ENCODE data around the gene CDH22.

CDH22 gene

DNA sequence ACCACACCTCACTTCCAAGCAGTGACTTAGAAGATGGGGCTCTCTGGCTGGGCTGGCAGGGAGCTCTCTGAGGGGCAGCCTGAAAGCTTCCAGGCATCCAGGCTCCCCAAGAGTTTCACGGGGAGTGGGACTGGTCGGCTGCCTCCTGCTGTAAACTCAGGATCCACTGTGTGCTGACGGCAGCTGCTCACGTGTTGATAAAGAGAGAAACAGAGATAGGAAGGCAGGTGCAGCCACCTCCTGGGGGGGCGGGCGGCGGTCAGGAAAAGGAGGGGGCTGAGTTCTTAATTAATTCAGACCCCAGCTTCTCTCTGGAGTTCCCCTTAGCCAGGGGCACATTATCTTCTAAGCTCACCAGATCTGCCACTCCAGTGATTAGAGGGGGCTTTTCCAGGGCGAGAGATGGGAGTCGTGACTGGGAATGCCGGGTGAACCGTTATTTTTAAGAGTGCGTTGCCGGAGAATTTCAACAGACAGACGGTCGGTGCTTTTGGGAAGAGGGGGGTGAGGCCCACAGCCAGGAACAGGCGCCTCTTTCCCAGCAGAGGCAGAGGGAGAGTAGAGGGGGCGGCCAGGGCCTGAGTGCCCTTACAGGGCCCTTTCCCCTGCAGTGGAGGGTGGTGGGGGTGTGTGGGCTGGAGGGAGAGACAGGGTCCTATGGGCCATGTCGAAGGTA lies 119.3 kb downstream of the CDH22 start:
- DNase-seq, result no peak

DNA sequence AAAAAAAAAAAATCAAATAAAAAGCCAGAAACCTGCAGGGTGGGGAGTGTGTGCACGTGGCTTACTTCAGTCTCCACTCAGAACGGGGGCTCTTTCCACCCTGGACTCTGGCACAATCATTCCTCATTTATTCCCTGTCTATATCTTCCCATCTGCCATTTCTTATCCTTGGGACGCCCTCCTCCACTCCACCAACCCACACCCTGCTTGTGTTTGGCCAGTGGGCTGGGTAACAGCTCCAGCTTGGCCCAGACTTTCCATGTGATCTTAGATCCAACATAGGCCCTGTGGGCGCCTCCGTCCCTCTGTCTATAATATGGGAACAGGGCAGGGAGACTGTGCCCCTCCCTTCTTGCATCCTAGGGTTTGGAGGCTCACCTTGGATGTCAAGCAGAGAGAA lies 122.1 kb downstream of the CDH22 start:
- DNase-seq, result no peak

DNA sequence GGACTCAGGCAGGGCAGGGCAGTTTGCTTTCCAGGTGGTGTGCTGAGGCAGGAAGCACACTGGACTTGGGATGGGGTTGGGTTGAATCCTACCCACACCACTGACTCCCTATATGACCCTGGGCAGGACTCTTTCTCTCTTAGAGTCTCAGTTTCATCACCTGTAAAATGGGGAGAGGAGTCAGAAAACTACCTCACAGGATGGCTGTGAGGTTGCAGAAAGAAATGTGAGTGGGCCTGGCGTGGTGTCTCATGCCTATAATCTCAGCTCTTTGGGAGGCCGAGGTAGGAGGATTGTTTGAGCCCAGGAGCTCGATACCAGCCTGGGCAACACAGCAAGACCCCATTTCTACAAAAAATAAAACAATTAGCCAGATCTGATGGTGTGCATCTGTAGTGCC lies 122.9 kb downstream of the CDH22 start:
- DNase-seq, result no peak

DNA sequence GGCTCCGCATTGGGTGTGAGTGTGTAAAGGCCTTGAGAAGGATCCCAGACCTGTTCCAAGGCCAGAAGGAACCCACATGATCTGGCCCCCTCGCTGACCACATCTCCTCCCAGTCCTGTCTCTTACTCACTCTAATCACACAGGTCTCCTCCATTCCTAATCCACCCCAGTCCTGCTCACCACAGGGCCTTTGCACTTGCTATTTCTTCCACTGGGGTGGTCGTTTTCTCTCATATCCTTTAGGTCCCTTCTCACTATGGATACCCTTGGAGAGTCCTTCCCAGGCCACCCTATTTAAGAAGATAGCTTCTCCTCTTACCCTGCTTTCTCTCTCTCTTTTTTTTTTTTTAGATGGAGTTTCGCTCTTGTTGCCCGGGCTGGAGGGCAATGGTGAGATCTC lies 124.5 kb downstream of the CDH22 start:
- no peak for DNase-seq

DNA sequence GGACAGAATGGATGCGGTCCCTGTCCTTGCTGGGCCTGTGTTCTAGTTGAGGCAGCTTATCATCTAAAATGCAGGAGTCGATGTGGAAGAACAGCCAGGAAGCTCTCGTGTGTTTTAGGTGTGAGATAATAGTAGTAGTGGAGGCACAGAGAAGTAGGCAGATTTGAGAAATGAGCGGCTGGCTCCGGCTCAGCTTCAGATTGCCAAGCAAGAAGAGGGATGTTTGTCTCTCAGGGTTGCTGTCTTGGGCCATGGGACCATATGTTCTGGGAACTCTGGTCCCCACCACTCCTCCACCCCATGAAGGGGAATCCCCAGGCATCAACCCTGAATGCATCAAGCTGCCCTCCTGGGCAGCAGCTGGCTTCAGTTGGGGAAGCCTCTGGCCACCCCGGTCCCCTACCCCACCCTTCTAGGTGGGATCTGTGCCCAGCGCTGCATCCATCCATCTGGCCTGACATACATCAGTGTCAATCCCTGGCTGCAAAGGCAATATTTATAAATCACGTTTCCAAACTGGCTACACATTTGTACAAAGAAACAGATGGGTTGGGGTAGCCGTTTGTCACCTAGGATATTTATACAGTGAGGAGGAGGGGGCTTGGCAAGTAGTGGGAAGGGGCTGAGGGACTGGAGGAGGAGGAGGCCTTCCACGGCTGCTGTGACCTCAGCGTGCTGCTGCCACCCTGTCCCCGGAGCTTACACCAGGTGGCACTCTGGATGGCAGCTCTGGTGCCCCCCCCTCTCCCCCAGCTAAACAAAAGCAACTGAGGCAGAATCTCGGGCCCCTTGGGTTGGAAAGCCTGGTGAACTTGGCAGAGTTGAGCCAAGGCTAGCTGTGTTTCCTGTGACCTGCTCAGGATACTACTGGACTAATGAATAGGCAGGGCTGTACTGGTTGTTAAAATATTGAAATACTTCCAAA lies 125.8 kb downstream of the CDH22 start:
- no peak for DNase-seq

DNA sequence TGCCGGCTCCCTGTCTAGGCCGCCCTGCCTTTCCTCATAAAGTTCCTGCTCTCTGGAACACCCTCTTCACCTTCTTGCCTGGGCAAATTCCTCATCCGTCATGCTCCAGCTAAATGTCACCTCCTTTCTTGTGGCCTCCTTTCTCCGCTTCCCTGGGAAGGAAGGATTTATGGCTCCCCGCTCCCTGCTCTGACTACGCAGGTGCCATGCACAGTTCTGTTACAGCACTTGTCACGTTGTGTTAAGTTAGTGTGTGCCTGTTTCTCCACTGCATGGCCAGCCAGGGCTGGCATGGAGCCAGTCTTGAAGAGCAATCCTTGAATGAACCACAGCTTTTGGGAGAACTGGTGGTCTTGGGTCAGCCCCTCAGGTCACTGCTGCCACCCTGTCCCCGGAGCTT lies 128.4 kb downstream of the CDH22 start:
- DNase-seq, result no peak

DNA sequence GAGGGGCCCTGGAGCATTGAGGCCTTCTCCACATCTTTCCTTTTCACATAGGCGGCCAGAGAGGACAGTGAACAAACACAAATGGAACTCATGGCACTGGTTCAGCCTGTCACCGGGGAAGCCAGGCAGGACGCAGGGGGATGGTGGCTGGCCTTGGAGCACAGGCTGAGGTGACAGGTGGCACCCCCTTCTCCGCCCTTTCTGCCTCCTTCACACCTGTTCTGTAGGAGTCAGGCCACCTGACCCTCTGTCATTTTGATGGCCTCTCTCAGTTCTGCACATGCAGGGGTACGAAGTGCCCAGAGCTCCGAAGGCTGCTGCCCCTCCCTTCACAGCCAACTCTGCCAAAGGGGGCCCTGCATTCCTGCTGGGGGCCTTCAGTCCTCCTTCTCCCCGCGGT lies 129.4 kb downstream of the CDH22 start:
- DNase-seq, result no peak

DNA sequence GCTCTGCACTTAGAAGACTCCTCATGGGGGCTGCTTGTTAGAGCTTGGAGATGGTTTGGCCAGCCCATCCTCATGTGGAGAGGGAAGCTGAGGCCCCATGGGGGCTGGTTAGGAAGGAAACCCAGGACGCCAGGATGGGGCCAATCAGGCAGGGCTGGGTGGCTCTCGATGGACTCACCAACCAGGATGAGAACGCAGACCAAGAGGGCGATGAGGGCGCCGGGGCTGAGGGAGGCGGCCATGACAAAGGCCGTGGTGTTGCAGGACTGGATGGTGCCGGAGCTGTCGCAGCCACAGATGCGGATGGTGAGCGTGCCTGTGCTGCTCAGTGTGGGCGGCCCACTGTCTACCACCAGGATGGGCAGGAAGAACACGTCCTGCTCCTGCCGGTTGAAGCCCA lies 130.5 kb downstream of the CDH22 start:
- DNase-seq, result no peak

DNA sequence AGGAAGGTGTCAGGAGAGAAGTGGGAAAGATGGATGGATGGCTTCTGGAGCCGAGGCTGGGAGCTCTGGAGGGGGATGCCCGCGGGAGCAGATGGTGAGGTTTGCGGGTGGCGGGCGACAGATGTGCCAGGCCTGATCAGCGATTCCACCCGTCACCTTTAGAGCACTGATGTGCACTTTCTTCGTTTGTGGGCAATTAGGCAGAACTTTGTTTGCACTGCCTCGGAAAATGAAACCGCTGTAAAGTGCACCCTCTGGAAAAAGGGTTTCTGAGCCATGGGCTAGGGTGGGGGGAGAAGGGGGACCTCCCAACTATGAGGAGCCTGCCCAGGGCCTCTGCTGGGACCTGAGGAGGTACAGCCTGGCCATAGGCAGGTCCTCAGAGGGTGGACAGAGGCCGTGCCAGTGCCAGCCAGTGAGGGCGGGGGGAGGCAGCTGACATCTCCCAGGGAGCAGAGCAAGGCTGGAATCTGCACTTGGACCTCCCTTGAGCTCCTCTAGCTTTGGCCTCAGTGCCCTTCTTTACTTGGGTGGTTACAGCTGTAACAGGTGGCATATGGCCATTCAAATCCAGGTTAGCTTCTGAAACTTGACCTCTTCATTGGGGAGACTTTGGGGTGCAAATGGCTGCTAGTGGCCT lies 131.4 kb downstream of the CDH22 start:
- no peak for DNase-seq

DNA sequence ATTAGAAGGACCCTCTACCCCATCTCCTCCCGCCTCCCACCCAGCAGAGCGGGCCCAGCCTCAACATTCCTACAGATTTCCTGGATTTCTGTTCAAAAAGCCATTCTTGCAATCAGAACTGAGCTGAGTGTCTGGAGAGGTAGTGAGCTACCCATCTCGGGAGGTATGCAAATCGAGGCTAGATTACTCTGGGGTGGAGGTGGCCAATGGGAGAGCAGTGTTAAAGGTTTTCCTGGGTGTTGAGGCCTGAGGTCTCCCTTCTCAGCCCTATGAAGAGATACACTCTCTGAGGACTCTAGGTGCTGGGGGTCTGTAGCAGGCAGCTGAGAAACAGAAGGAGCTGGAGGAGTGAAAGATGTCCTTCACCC lies 133.2 kb downstream of the CDH22 start:
- DNase-seq, result no peak

DNA sequence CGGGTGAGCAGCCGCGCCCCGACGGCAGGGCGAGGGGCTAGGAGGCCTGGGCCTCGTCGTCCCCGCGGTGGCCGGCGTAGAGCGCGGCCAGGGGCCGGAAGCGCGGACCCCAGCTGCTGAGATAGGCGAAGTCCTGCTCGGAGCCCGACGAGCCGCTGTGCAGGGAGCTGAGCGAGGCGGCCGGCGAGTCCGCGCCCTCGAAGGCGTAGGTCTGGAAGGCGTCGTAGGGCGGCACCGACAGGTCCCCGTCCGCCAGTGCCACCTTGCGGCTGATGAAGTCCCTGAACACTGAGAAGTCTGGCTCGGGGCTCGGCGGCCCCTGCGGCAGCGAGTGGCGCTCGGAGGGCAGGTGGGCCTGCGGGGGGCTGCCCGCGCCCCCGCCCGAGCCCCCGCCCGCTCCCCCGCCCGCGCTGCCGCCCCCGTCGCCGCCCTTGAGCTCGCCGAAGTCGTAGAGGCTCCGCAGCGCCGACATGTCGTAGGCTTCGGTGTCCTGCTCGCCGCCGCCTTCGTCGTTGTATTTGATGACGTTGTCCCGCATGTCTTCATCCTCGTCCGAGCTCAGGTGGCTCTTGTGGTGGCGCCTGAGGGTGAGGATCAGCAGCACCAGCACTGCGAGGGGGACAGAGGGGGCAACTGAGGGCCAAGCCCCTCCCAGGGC lies 133.7 kb downstream of the CDH22 start:
- peak; percentile 47 to 65 (median 59) for DNase-seq

DNA sequence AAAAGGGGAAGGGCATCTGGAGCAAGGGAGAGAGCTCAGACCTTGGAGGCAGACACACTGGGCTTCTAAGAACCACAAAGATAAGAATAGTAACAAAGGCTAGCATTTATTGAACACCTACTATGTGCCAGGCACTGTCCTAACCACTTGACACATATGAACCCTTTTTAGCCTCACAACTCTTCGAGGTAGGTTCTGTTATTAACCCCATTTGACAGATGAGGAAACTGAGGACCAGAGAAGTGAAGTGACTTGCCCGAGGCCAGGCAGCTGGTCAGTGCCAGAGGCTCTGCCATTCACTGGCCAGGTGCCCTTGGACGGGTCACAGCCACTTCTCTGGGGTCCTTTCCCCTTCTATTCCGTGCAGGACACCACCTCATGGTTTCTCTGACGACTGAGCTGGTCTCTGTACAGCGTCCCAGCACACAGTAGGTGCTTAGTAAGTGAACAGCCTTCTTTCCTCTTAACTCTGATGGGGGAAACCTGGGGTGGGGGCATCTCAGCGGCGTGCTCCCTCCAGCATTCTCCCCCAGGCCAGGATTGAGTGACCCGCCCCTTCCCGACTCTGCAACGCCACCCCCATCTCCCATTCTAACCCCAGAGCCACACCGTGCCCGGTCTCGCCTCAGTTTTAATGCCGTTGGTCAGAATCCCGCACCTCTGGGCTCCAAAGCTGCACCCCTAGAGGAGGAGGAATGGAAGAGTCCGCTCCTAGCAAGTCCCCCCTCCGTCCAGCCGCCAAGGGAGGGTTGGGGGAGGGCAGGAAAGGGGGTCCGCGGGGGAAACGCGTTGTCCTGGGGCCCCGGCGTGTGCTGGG lies 134.4 kb downstream of the CDH22 start:
- DNase-seq, result no peak

DNA sequence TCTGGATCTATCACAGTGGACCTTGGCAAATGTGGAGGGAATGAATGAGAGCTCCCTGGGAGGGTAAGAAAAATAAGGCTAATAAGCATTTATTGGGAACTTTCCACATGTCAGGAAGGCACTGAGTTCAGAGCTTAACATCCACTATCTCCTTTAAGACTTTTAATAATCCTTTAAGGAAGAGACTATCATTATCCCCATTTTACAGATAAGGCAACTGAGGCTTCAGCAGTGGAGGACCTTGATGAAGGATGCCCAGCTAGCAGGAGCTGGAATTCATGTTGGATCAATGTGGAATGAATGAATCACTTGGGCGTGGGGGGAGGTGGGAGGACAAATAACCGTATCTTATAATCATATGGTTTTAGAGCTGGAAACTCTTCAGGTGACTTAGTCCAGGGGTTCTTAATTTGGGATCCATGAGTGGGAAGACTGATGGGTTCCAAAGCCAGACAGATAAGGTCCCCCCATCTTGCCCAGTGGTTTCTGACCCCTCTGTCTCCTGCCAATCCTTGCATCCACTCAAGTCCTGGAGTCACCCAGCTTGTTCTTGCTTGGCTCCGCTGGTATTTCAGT lies 135.2 kb downstream of the CDH22 start:
- no peak for DNase-seq

DNA sequence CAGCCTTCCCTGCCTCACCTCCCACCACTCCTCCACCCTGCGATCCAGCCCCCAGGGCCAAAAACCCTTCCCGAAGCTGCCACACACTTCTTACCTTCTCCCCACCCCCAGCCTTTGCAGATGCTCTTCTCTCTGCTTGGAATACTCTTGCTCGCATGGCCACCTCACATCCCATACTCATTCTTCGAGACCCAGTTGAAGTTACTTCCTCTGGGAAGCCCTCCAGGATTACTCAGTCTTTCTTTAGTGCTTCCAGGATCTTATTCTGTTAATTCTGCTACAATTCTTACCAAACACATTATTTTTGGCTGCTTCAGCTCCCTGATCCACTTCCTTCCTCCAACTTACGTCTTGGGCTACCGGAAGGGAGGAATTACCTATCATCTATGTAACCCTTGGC lies 135.8 kb downstream of the CDH22 start:
- DNase-seq, result no peak

DNA sequence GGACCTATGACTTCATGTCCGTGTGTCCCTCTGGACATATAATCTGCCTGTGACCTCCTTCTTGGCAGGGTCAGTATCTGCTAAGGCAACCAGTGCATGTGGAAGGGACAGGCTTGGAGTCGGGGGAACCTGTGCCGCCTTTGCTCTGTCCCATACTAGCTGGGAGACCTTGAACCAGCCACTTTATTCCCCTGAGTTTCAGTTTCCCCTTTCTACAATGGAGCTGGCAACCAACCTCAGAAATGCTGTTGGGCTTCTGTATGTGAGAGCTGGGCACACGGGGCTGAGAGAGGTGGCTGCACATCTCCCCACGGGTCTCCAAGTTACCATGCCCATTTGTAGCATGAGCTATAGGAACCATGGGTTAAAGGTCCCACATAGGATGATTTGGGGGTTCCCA lies 136.4 kb downstream of the CDH22 start:
- DNase-seq, result no peak

DNA sequence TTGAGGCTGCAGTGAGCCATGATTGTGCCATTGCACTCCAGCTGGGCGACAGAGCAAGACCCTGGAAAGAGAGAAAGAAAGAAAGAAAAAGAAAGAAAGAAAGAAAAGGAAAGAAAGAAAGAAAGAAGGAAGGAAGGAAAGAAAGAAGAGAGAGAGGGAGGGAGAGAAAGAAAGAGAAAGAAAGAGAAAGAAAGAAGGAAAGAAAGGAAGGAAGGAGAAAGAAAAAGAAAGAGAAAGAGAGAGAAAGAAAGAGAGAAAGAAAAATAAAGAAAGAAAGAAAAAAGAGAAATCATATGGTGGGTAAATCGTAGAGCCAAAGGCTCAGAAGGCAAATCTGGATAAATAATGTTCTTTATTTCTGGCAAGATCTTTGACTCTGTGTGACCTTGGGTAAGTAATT lies 136.8 kb downstream of the CDH22 start:
- no peak for DNase-seq

DNA sequence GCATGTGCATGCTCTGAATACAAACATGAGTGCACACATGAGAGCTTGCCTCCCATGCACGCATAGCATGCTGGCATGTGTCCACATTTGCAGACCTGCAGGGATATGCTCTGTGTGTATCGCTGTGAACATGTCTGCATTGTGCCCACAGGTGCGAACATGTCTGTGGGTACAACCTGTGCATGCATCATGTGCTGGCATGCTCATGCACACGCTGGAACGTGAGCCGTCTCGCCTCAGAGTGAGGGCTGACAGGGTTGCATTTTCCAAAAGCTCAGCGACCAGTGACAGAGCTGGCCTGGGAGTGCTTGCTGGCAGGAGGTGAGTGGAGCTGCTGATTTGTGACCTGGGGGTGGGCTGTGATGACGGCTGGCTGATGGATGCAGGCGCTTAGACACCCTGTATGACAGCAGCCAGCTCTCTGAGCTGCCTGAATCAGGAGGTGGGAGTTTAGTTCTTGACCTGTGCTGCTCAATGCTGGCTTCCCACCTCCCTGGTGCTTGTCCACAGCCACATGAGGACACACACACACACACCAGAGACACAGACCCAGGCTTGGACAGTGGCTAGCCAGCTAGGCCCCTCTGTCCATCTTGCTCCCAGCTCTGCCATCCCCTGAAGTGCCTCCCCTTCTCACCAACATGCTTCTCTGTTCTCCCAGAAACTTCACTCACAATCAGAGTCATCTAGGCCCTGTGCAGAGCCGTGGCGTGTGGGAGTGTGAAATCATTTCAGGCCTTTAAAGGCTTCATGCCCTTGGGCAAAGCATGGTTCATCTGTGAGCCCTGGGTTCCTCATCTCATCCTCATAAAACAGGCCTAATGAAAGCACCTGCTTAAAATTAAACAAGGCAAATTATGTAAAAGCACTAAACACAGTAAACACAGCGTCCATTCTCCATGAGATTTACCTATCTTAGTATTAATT lies 138.8 kb downstream of the CDH22 start:
- DNase-seq, result no peak

DNA sequence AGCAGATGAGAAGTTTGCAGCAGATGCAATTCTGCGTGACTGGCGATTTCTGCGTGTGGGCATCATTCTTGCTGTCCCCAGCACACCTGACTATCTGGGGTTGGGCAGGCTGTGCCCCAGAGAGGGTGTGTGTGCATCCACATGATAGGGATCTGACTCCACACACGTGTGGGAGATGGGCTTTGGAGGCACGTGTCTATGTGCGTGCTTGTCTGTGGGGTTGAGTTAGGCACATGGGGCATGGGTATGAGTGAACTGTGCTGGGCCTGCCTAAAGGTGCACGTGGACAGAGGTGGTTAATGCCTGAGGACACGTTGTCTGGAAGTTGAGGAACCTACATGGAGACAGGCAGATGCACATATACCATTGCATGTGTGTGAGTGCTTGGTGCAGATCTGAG lies 139.9 kb downstream of the CDH22 start:
- no peak for DNase-seq

DNA sequence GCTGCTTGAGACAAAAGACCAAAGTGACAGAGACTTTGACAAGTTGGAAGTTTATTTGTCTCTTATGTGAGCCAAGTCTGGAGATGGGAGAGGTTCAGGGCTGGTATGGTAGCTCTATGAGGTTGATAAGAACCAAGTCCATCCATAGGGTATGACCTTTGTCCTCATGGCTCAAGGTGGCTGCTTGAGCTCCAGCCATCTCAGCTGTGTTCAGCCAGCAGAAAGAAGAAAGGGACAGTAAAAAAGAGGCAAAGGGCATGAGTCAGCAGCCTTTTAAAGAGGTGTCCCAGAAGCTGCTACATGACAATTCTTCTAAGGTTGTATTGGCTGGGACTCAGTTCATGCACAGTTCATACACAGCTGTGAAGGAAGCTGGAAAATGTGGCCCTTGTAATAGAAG lies 141.2 kb downstream of the CDH22 start:
- no peak for DNase-seq

DNA sequence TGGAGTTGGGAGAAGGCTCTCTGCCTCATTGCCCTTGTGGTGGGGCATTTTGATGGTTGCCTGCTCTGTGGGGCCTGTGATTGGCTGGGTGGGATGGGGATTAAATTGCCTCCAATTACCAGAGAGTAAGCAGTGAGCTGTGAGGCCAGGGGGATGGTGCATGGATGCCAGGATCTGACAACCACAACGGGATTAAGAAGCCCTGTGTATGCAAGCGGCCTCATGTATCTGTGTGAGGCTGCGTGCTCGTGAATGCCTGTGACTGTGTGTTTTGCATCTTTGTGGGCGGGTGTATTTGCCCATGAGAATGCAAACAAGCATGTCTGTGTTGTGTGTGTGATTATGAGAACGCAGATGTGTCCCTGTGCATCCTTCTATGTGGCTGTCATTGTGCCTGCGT lies 144.0 kb downstream of the CDH22 start:
- no peak for DNase-seq

DNA sequence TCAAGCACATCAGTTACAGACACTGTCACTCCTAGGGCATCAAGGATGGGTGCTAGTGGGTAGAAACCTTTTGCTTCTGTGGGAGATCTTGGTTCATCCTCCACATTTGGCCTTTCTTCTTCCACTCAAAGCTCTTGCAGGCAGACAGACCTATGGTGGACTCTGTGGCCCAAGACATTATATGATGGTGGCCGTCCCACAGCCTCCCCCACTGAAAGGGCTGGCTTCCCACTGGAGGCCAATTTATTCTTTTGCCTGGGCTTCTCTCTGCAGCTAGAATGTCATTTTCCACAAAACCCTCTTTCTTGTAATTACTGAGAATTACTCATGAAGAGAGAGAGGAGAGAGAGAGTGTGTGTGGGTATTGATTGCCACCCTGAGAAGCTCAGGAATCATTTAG lies 146.4 kb downstream of the CDH22 start:
- no peak for DNase-seq

All from T-helper 1 cell (primary cell).